Measurements from ENCODE around the gene DEPDC1B. TPM values are rescaled to one million over a fixed set of nuclear protein-coding genes. Genes with fewer than 3 reads are reported as not detected.

DEPDC1B gene
- total RNA-seq, 4 donors from 2014 or later, result 1.9 to 10.3 (median 5.3) TPM

- TF ChIP-seq POLR2A (IDR thresholded peaks at IDR 0.05) (no peak), CTCF (IDR thresholded peaks at IDR 0.05) (no peak)
- H3K4me1 ChIP-seq, result peaks cover 0 to 9% (median 6%) of the 10 kb centered on the region in 3 donors
- DNase-seq, result no peak
- intact Hi-C loops (cut with DNase I), result no loop called here
- H3K36me3 ChIP-seq, result no peaks in the 10 kb centered on the region
- H3K9me3 ChIP-seq, result no peaks in the 10 kb centered on the region
- H3K27me3 ChIP-seq, result no peaks in the 10 kb centered on the region
- no peak overlapping the region for H3K27ac ChIP-seq
- H3K4me3 ChIP-seq, result no peak overlapping the region
Measured at GRCh38 chr5:60705144-60705543, 5.2 kb upstream of the DEPDC1B start.

GRCh38 chr5:60703944-60704343, 4.0 kb upstream of the DEPDC1B start:
- intact Hi-C loops (cut with DNase I), result no loop called here
- Histone ChIP-seq H3K4me1 (peaks cover 0 to 19% (median 6%) of the 10 kb centered on the region in 3 donors), H3K4me3 (no peak overlapping the region), H3K9me3 (no peaks in the 10 kb centered on the region), H3K36me3 (no peaks in the 10 kb centered on the region), H3K27me3 (no peaks in the 10 kb centered on the region), H3K27ac (no peak overlapping the region)
- 79 to 96% methylated on average over 2 of the region's 2 CpGs for WGBS, 2 donors
- DNase-seq, result no peak
- TF ChIP-seq CTCF (IDR thresholded peaks at IDR 0.05) (no peak), POLR2A (IDR thresholded peaks at IDR 0.05) (no peak)

- intact Hi-C loops (cut with DNase I), result no loop called here
- 67 to 73% methylated on average over 6 to 8 of the region's 8 CpGs for WGBS, 2 donors
- DNase-seq, result no peak
- TF ChIP-seq CTCF (IDR thresholded peaks at IDR 0.05) (no peak), POLR2A (IDR thresholded peaks at IDR 0.05) (no peak)
- H3K36me3 ChIP-seq, result no peaks in the 10 kb centered on the region
- H3K4me1 ChIP-seq, result peaks cover 0 to 22% (median 6%) of the 10 kb centered on the region in 3 donors
- H3K9me3 ChIP-seq, result no peaks in the 10 kb centered on the region
- no peak overlapping the region for H3K27ac ChIP-seq
- no peaks in the 10 kb centered on the region for H3K27me3 ChIP-seq
- no peak overlapping the region for H3K4me3 ChIP-seq
Measured at GRCh38 chr5:60701321-60701968, 1.5 kb upstream of the DEPDC1B start.

GRCh38 chr5:60700416-60700757, 421 bp upstream of the DEPDC1B start:
- no peak for TF ChIP-seq POLR2A (IDR thresholded peaks at IDR 0.05)
- no peak for TF ChIP-seq CTCF (IDR thresholded peaks at IDR 0.05)
- no peaks in the 10 kb centered on the region for H3K27me3 ChIP-seq
- H3K4me3 ChIP-seq, result peak overlapping the region; percentile 72 to 90 (median 86)
- intact Hi-C loops (cut with DNase I), result no loop called here
- no peaks in the 10 kb centered on the region for H3K9me3 ChIP-seq
- peak overlapping the region; percentile 79 to 89 (median 86) for H3K27ac ChIP-seq
- H3K36me3 ChIP-seq, result no peaks in the 10 kb centered on the region
- DNase-seq, result no peak
- H3K4me1 ChIP-seq, result peaks cover 0 to 22% (median 6%) of the 10 kb centered on the region in 3 donors
- 0% methylated on average over 9 to 12 of the region's 16 CpGs for WGBS, 2 donors

- TF ChIP-seq POLR2A (IDR thresholded peaks at IDR 0.05) (no peak), CTCF (IDR thresholded peaks at IDR 0.05) (no peak)
- H3K27me3 ChIP-seq, result no peaks in the 10 kb centered on the region
- intact Hi-C loops (cut with DNase I), result no loop called here
- H3K4me1 ChIP-seq, result peaks cover 0 to 22% (median 6%) of the 10 kb centered on the region in 3 donors
- H3K9me3 ChIP-seq, result no peaks in the 10 kb centered on the region
- no peak for DNase-seq
- H3K27ac ChIP-seq, result peak overlapping the region; percentile 79 to 89 (median 86)
- H3K36me3 ChIP-seq, result no peaks in the 10 kb centered on the region
- 1 to 3% methylated on average over 7 to 9 of the region's 9 CpGs for WGBS, 2 donors
- H3K4me3 ChIP-seq, result peak overlapping the region; percentile 72 to 90 (median 86)
Measured at GRCh38 chr5:60699288-60699608, 718 bp downstream of the DEPDC1B start.

Data from esophagus squamous epithelium (tissue), 5 donors.